Aorta (tissue), 5 donors: ENCODE measurements around the gene RGS11. TPM values are rescaled to one million over a fixed set of nuclear protein-coding genes. Genes with fewer than 3 reads are reported as not detected.

Experiments used
- ATAC-seq: fragments of 200-7000 bp; cut with Tn5 transposase; one replicate; pipeline ENCODE4 v1.9.1; 2022; ENCODE audit warnings: moderate library complexity; ENCODE audit not compliant: low FRiP score
- DNase-seq, 2 donors: peaks; one replicate each; pipeline ENCODE4 v3.0.0-alpha.2; 2020
- H3K27ac ChIP-seq, 2 donors: one replicate each; pipeline ENCODE4 v1.5.1; 2013; ENCODE audit warnings: low read length in 2 of 2, mild to moderate bottlenecking in 2 of 2, moderate library complexity in 2 of 2, control low read depth in 1 of 2, inconsistent platforms in 1 of 2, low read depth in 1 of 2
- H3K27me3 ChIP-seq, 2 donors: one replicate each; pipeline ENCODE4 v1.6.1; 2013; ENCODE audit warnings: control low read depth in 1 of 2, low read length in 1 of 2, mild to moderate bottlenecking in 1 of 2, moderate library complexity in 1 of 2; ENCODE audit not compliant: insufficient read depth in 2 of 2, control insufficient read depth in 1 of 2
- H3K36me3 ChIP-seq, 2 donors: one replicate each; pipeline ENCODE4 v1.6.1; 2013; ENCODE audit warnings: control low read depth in 1 of 2, low read length in 1 of 2, mild to moderate bottlenecking in 1 of 2; ENCODE audit not compliant: insufficient read depth in 2 of 2, control insufficient read depth in 1 of 2
- H3K4me1 ChIP-seq, 2 donors: one replicate each; pipeline ENCODE4 v1.6.1; 2013; ENCODE audit warnings: low read length in 2 of 2, control low read depth in 1 of 2, mild to moderate bottlenecking in 1 of 2, moderate library complexity in 1 of 2; ENCODE audit not compliant: insufficient read depth in 2 of 2, control insufficient read depth in 1 of 2
- H3K4me3 ChIP-seq, 2 donors: one replicate each; pipeline ENCODE4 v1.5.1; 2013; ENCODE audit warnings: low read length in 2 of 2, control low read depth in 1 of 2, mild to moderate bottlenecking in 1 of 2
- H3K9me3 ChIP-seq: one replicate; pipeline ENCODE4 v1.6.1; 2013; ENCODE audit warnings: mild to moderate bottlenecking, low read length; ENCODE audit not compliant: control insufficient read depth
- WGBS, 2 donors: extraction: QIAGEN DNeasy Blood & Tissue Kit; methylation state at CpG; one replicate each; pipeline ENCODE4 v1.1.7; 2013; 5-methylcytosine and 5-hydroxymethylcytosine counted together
- intact Hi-C, 2 donors: fragments of 100-400 bp; cut with DNase I; formaldehyde crosslinking; loops; one replicate each; pipeline versions ENCODE4 v1.14.2 to v1.15.0; 2022
- polyA plus RNA-seq, 2 donors: library from polyadenylated mRNA; stranded (reverse); fragments of 200-250 nt; gene quantifications; one replicate each; pipeline ENCODE4 v1.2.3, GENCODE V29; 2013
- total RNA-seq, 2 donors: library from RNA; stranded (reverse); fragmentation: NEBNext Ultra II Directional; extraction: Animal tissue kit (Norgen Biotek cat#: 25700); gene quantifications; one replicate each; pipeline ENCODE4 v1.2.1, GENCODE V29; 2021
- donor health status: healthy with polysubstance abuse.
- donor health status: Bipolar disorder and iron deficiency.
- donor health status: DM: no; HTN: no; CAD: no.
- donor health status: DM: no; HTN: no; CAD: no.
- donor health status: DM: yes; HTN: yes; CAD: no.

Gene RGS11
- total and polyA plus RNA-seq, 4 donors, result 3.3 to 76.5 (median 20.3) TPM

- DNase-seq (no peak), ATAC-seq (no peak)
- intact Hi-C loops, result no loop called here
- Histone ChIP-seq H3K36me3 (peaks cover 0 to 2% of the 10 kb centered on the region in 2 donors), H3K27ac (no peak overlapping the region), H3K27me3 (no peaks in the 10 kb centered on the region), H3K4me1 (no peaks in the 10 kb centered on the region), H3K4me3 (no peak overlapping the region), H3K9me3 (no peaks in the 10 kb centered on the region)
- WGBS, 2 donors, result 93% methylated on average over 52 of the region's 52 CpGs
These were observed 8.7 kb upstream of the RGS11 start for GRCh38 chr16:284204-285120.

GRCh38 chr16:283033-283805 is 7.5 kb upstream of the RGS11 start, which contains the start of gene PDIA2:
Gene PDIA2 (plus strand): TSS chr16:283164. CDS start chr16:283170, 6 bp downstream.
- no peaks in the 10 kb centered on the region for H3K4me1 ChIP-seq
- peaks cover 0 to 1% of the 10 kb centered on the region in 2 donors for H3K36me3 ChIP-seq
- no peaks in the 10 kb centered on the region for H3K9me3 ChIP-seq
- 62 to 65% methylated on average over 25 of the region's 25 CpGs for WGBS, 2 donors
- no peaks in the 10 kb centered on the region for H3K27me3 ChIP-seq
- H3K27ac ChIP-seq, result no peak within 1 kb of the TSS
- no peak within 1 kb of the TSS for H3K4me3 ChIP-seq
- ATAC-seq, result no peak
- no peak for DNase-seq
- intact Hi-C loops, result loop anchor here in 1 of 2 donors (2.0 kb wide), 1 partner anchor 40 kb away; no protein-coding TSS in a partner anchor

- Histone ChIP-seq H3K4me3 (no peak overlapping the region), H3K4me1 (no peaks in the 10 kb centered on the region), H3K27me3 (no peaks in the 10 kb centered on the region), H3K27ac (no peak overlapping the region), H3K9me3 (no peaks in the 10 kb centered on the region), H3K36me3 (no peaks in the 10 kb centered on the region)
- intact Hi-C loops, result loop anchor here in 1 of 2 donors (2.0 kb wide), 1 partner anchor 40 kb away; no protein-coding TSS in a partner anchor
- ATAC-seq, result no peak
- WGBS, 2 donors, result 85 to 87% methylated on average over 16 to 22 of the region's 22 CpGs
- no peak for DNase-seq
These were observed 6.7 kb upstream of the RGS11 start for GRCh38 chr16:282491-282890.

GRCh38 chr16:281660-282255 is 6.0 kb upstream of the RGS11 start:
- no peak for ATAC-seq
- DNase-seq, result no peak
- H3K4me3 ChIP-seq, result no peak overlapping the region
- no peaks in the 10 kb centered on the region for H3K36me3 ChIP-seq
- no peaks in the 10 kb centered on the region for H3K9me3 ChIP-seq
- H3K27ac ChIP-seq, result no peak overlapping the region
- WGBS, 2 donors, result 46 to 55% methylated on average over 24 to 25 of the region's 25 CpGs
- H3K4me1 ChIP-seq, result no peaks in the 10 kb centered on the region
- intact Hi-C loops, result loop anchor here in 1 of 2 donors (2.0 kb wide), 1 partner anchor 41 kb away; no protein-coding TSS in a partner anchor
- H3K27me3 ChIP-seq, result no peaks in the 10 kb centered on the region

GRCh38 chr16:280991-281659 is 5.4 kb upstream of the RGS11 start:
- H3K4me1 ChIP-seq, result no peaks in the 10 kb centered on the region
- WGBS, 2 donors, result 29 to 41% methylated on average over 24 to 27 of the region's 27 CpGs
- no peak overlapping the region for H3K4me3 ChIP-seq
- intact Hi-C loops, result no loop called here
- DNase-seq, result no peak
- H3K27ac ChIP-seq, result no peak overlapping the region
- H3K36me3 ChIP-seq, result no peaks in the 10 kb centered on the region
- H3K9me3 ChIP-seq, result no peaks in the 10 kb centered on the region
- no peak for ATAC-seq
- H3K27me3 ChIP-seq, result no peaks in the 10 kb centered on the region

- H3K4me1 ChIP-seq, result no peaks in the 10 kb centered on the region
- no peak within 1 kb of the TSS for H3K27ac ChIP-seq
- no peak for DNase-seq
- no peaks in the 10 kb centered on the region for H3K27me3 ChIP-seq
- no peak within 1 kb of the TSS for H3K4me3 ChIP-seq
- no peaks in the 10 kb centered on the region for H3K9me3 ChIP-seq
- ATAC-seq, result no peak
- intact Hi-C loops, result no loop called here
- no peaks in the 10 kb centered on the region for H3K36me3 ChIP-seq
- 1% methylated on average over 25 to 54 of the region's 54 CpGs for WGBS, 2 donors
These were observed 4.8 kb upstream of the RGS11 start, which contains the start of gene ARHGDIG for GRCh38 chr16:280552-280951. Gene ARHGDIG (plus strand): TSS chr16:280591. CDS start chr16:280681, 90 bp downstream.

GRCh38 chr16:280005-280460 is 4.3 kb upstream of the RGS11 start:
- 7 to 9% methylated on average over 36 to 47 of the region's 47 CpGs for WGBS, 2 donors
- no peak overlapping the region for H3K27ac ChIP-seq
- no peak for ATAC-seq

GRCh38 chr16:279531-279930 is 3.8 kb upstream of the RGS11 start:
- 69 to 88% methylated on average over 6 to 7 of the region's 7 CpGs for WGBS, 2 donors
- no peak for ATAC-seq
- intact Hi-C loops, result no loop called here

More at GRCh38 chr16:280005-280460, 4.3 kb upstream of the RGS11 start:
- no peaks in the 10 kb centered on the region for H3K36me3 ChIP-seq
- H3K4me1 ChIP-seq, result no peaks in the 10 kb centered on the region
- intact Hi-C loops, result no loop called here
- H3K4me3 ChIP-seq, result no peak overlapping the region
- no peak for DNase-seq
- no peaks in the 10 kb centered on the region for H3K9me3 ChIP-seq
- H3K27me3 ChIP-seq, result no peaks in the 10 kb centered on the region

More at GRCh38 chr16:279531-279930, 3.8 kb upstream of the RGS11 start:
- H3K9me3 ChIP-seq, result no peaks in the 10 kb centered on the region
- H3K4me1 ChIP-seq, result no peaks in the 10 kb centered on the region
- no peaks in the 10 kb centered on the region for H3K27me3 ChIP-seq
- no peak overlapping the region for H3K4me3 ChIP-seq
- no peak overlapping the region for H3K27ac ChIP-seq
- no peaks in the 10 kb centered on the region for H3K36me3 ChIP-seq
- DNase-seq, result no peak
